Activated T-cell treated with anti-CD3 and anti-CD28 coated beads, Interleukin-2, amount 50 U/mL, for 72 hours (primary cell): ENCODE results near the gene ZNF579. TPM values are rescaled to one million over a fixed set of nuclear protein-coding genes. Genes with fewer than 3 reads are reported as not detected.
A peak's percentile ranks its signal among the peaks of the same experiment; 100 is the strongest.

Experiments used
- ATAC-seq, 2 donors: fragments of 150-1000 bp; cut with Tn5 transposase; replicated peaks in 1 of 2; 2 replicates each; pipeline ENCODE4 v1.10.0; 2021; ENCODE audit warnings: moderate library complexity in 2 of 2, mild to moderate bottlenecking in 1 of 2
- DNase-seq, 2 donors: peaks; one replicate each; pipeline ENCODE4 v3.0.0; 2021 to 2022; ENCODE audit warnings: mixed read lengths in 1 of 2
- H3K27ac Mint-ChIP-seq: one replicate; pipeline ENCODE4 v1.8.0; 2022; ENCODE audit warnings: mild to moderate bottlenecking, moderate library complexity, mixed read lengths
- H3K27me3 Mint-ChIP-seq: one replicate; pipeline ENCODE4 v1.8.0; 2022; ENCODE audit warnings: low read depth, mixed read lengths
- H3K36me3 Mint-ChIP-seq, 2 donors: one replicate each; pipeline ENCODE4 v1.8.0; 2022; ENCODE audit warnings: mixed read lengths in 2 of 2, mild to moderate bottlenecking in 1 of 2; ENCODE audit not compliant: insufficient read depth in 2 of 2
- H3K4me1 Mint-ChIP-seq: one replicate; pipeline ENCODE4 v1.8.0; 2022; ENCODE audit warnings: low read depth, mixed read lengths
- H3K4me3 Mint-ChIP-seq, 2 donors: one replicate each; pipeline ENCODE4 v1.8.0; 2022; ENCODE audit warnings: mild to moderate bottlenecking in 2 of 2, mixed read lengths in 2 of 2, moderate library complexity in 2 of 2
- H3K9me3 Mint-ChIP-seq, 2 donors: one replicate each; pipeline ENCODE4 v1.8.0; 2022; ENCODE audit warnings: mixed read lengths in 2 of 2
- total RNA-seq, 2 donors: library from RNA; stranded (reverse); gene quantifications; one replicate each; pipeline ENCODE4 v1.2.3, GENCODE V29; 2022

ZNF579 gene
- total RNA-seq, 2 donors from 2014 or later: 9.3 to 9.4 TPM

GRCh38 chr19:55563261-55563690 lies 17.4 kb downstream of the ZNF579 start:
- Mint-ChIP-seq H3K4me3 (no peak overlapping the region), H3K27ac (no peak overlapping the region), H3K9me3 (no peaks in the 10 kb centered on the region), H3K4me1 (no peaks in the 10 kb centered on the region), H3K36me3 (no peaks in the 10 kb centered on the region), H3K27me3 (peaks cover 7% of the 10 kb centered on the region)
- no peak for ATAC-seq
- DNase-seq: no peak

- H3K36me3 Mint-ChIP-seq: no peaks in the 10 kb centered on the region
- no peaks in the 10 kb centered on the region for H3K9me3 Mint-ChIP-seq
- H3K27me3 Mint-ChIP-seq: peaks cover 7% of the 10 kb centered on the region
- no peak overlapping the region for H3K27ac Mint-ChIP-seq
- no peaks in the 10 kb centered on the region for H3K4me1 Mint-ChIP-seq
- ATAC-seq: no peak
- no peak for DNase-seq
- H3K4me3 Mint-ChIP-seq: no peak overlapping the region
Measured at GRCh38 chr19:55559684-55560083, 21.0 kb downstream of the ZNF579 start.

GRCh38 chr19:55554741-55555152 lies 25.9 kb downstream of the ZNF579 start:
- Mint-ChIP-seq H3K36me3 (no peaks in the 10 kb centered on the region), H3K4me3 (no peak overlapping the region), H3K9me3 (no peaks in the 10 kb centered on the region), H3K4me1 (no peaks in the 10 kb centered on the region), H3K27me3 (no peaks in the 10 kb centered on the region), H3K27ac (no peak overlapping the region)
- DNase-seq (no peak), ATAC-seq (no peak)

- Mint-ChIP-seq H3K4me1 (no peaks in the 10 kb centered on the region), H3K27ac (no peak overlapping the region), H3K27me3 (no peaks in the 10 kb centered on the region), H3K9me3 (no peaks in the 10 kb centered on the region), H3K36me3 (no peaks in the 10 kb centered on the region), H3K4me3 (no peak overlapping the region)
- DNase-seq (no peak), ATAC-seq (no peak)
Measured at GRCh38 chr19:55554302-55554701, 26.3 kb downstream of the ZNF579 start.

- H3K4me3 Mint-ChIP-seq: no peak overlapping the region
Measured at GRCh38 chr19:55553217-55554182, 27.1 kb downstream of the ZNF579 start.

GRCh38 chr19:55552620-55553019 lies 28.0 kb downstream of the ZNF579 start:
- H3K4me1 Mint-ChIP-seq: no peaks in the 10 kb centered on the region
- no peak for DNase-seq
- no peak for ATAC-seq

More at GRCh38 chr19:55553217-55554182, 27.1 kb downstream of the ZNF579 start:
- no peaks in the 10 kb centered on the region for H3K9me3 Mint-ChIP-seq
- no peak overlapping the region for H3K27ac Mint-ChIP-seq
- ATAC-seq (no peak), DNase-seq (no peak)
- no peaks in the 10 kb centered on the region for H3K36me3 Mint-ChIP-seq
- H3K27me3 Mint-ChIP-seq: no peaks in the 10 kb centered on the region
- H3K4me1 Mint-ChIP-seq: no peaks in the 10 kb centered on the region

GRCh38 chr19:55552206-55552605 lies 28.4 kb downstream of the ZNF579 start:
- no peaks in the 10 kb centered on the region for H3K9me3 Mint-ChIP-seq
- DNase-seq (no peak), ATAC-seq (no peak)
- H3K4me3 Mint-ChIP-seq: no peak overlapping the region
- H3K27me3 Mint-ChIP-seq: peaks cover 8% of the 10 kb centered on the region
- no peaks in the 10 kb centered on the region for H3K4me1 Mint-ChIP-seq
- no peak overlapping the region for H3K27ac Mint-ChIP-seq
- H3K36me3 Mint-ChIP-seq: no peaks in the 10 kb centered on the region

More at GRCh38 chr19:55552620-55553019, 28.0 kb downstream of the ZNF579 start:
- H3K4me3 Mint-ChIP-seq: no peak overlapping the region
- H3K9me3 Mint-ChIP-seq: no peaks in the 10 kb centered on the region
- no peaks in the 10 kb centered on the region for H3K36me3 Mint-ChIP-seq
- H3K27me3 Mint-ChIP-seq: peaks cover 3% of the 10 kb centered on the region
- H3K27ac Mint-ChIP-seq: no peak overlapping the region

- no peaks in the 10 kb centered on the region for H3K9me3 Mint-ChIP-seq
- no peaks in the 10 kb centered on the region for H3K36me3 Mint-ChIP-seq
- peaks cover 10% of the 10 kb centered on the region for H3K27me3 Mint-ChIP-seq
- H3K4me1 Mint-ChIP-seq: no peaks in the 10 kb centered on the region
- no peak overlapping the region for H3K4me3 Mint-ChIP-seq
- ATAC-seq (no peak), DNase-seq (no peak)
- H3K27ac Mint-ChIP-seq: no peak overlapping the region
Measured at GRCh38 chr19:55550321-55550650, 30.4 kb downstream of the ZNF579 start.

- no peaks in the 10 kb centered on the region for H3K4me1 Mint-ChIP-seq
- no peaks in the 10 kb centered on the region for H3K36me3 Mint-ChIP-seq
- peak in 1 of 2 donors; percentile 5 for DNase-seq
- ATAC-seq: no peak
- peaks cover 10% of the 10 kb centered on the region for H3K27me3 Mint-ChIP-seq
- H3K27ac Mint-ChIP-seq: no peak overlapping the region
- no peaks in the 10 kb centered on the region for H3K9me3 Mint-ChIP-seq
- no peak overlapping the region for H3K4me3 Mint-ChIP-seq
Measured at GRCh38 chr19:55549500-55550320, 30.9 kb downstream of the ZNF579 start.

- ATAC-seq: no peak
Measured at GRCh38 chr19:55546822-55547614, 33.6 kb downstream of the ZNF579 start.

GRCh38 chr19:55546011-55546410 lies 34.6 kb downstream of the ZNF579 start:
- Mint-ChIP-seq H3K27me3 (peaks cover 10% of the 10 kb centered on the region), H3K9me3 (peaks cover 2 to 4% of the 10 kb centered on the region in 2 donors)
- ATAC-seq: no peak

More at GRCh38 chr19:55546822-55547614, 33.6 kb downstream of the ZNF579 start:
- Mint-ChIP-seq H3K27ac (no peak overlapping the region), H3K4me1 (no peaks in the 10 kb centered on the region), H3K9me3 (peaks cover 2 to 4% of the 10 kb centered on the region in 2 donors), H3K36me3 (no peaks in the 10 kb centered on the region), H3K4me3 (no peak overlapping the region), H3K27me3 (peaks cover 10% of the 10 kb centered on the region)
- DNase-seq: no peak

GRCh38 chr19:55545443-55545842 lies 35.2 kb downstream of the ZNF579 start, which contains the start of gene SBK3:
Gene SBK3, minus strand, starts transcription at chr19:55545543. Its CDS starts 0 bp downstream, at chr19:55545543.
- DNase-seq: no peak
- Mint-ChIP-seq H3K4me1 (no peaks in the 10 kb centered on the region), H3K27ac (no peak within 1 kb of the TSS), H3K4me3 (no peak within 1 kb of the TSS), H3K9me3 (peaks cover 2 to 4% of the 10 kb centered on the region in 2 donors), H3K27me3 (peaks cover 10% of the 10 kb centered on the region), H3K36me3 (no peaks in the 10 kb centered on the region)
- no peak for ATAC-seq

More at GRCh38 chr19:55546011-55546410, 34.6 kb downstream of the ZNF579 start:
- Mint-ChIP-seq H3K4me1 (no peaks in the 10 kb centered on the region), H3K4me3 (no peak overlapping the region), H3K36me3 (no peaks in the 10 kb centered on the region), H3K27ac (no peak overlapping the region)
- DNase-seq: no peak
